GM21717 (cell line): ENCODE measurements around the gene MPRIP.

Experiments used
- ATAC-seq: cut with Tn5 transposase; IDR thresholded peaks from one replicate; pipeline ENCODE4 v1.9.1; 2021; ENCODE audit warnings: mild to moderate bottlenecking, moderate library complexity; ENCODE audit not compliant: unreplicated experiment

MPRIP gene

GRCh38 chr17:17141860-17142552 is 99.7 kb downstream of the MPRIP start:
- ATAC-seq, result no peak

DNA sequence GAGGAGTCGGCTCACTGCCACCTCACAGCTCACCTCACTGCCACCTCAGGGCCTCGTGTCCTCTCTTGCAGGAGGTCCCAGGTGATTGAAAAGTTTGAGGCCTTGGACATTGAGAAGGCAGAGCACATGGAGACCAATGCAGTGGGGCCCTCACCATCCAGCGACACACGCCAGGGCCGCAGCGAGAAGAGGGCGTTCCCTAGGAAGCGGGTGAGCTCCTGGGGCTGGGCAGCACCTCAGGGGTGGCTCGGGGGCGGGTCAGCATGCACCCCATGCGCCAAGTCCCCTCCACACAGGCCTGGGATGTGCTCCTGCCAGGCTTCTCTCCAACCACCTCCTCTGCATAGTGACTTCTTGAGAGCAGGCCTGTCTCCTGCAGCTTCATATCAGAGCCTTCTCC is 100.3 kb downstream of the MPRIP start:
- no peak for ATAC-seq

DNA sequence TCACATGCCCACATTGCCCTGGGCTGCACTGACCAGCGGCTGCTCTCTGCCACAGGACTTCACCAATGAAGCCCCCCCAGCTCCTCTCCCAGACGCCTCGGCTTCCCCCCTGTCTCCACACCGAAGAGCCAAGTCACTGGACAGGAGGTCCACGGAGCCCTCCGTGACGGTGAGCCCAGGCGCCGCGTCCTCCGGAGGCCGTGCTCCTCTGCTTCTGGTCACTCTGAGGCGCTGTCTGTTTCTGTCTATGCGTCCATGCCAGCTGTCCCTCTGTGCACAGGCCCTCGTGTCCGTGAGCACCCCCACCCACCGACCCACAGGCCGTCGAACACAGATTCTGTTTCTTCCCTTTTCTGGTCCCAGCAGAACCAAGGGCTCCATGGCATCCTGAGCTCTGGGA is 101.2 kb downstream of the MPRIP start:
- no peak for ATAC-seq

DNA sequence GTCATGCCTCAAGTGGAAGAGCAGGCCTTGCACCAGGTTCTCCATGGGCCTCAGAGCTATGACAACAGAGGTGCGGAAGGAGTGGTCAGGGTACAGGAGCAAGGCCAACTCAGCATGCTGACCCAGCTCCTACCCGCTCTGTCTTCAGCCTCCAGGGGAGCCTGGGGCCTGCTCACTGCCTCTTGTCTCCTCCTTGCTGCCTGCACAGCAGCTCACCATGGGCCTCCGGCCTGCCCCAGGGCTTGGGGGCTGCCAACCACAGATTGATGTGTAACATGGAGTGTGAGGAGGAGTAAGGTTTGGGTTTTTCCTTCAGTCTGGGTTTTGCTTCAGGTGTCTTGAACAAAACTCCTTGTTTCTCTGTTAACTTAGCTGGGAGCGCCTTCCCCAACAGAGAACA is 101.8 kb downstream of the MPRIP start:
- no peak for ATAC-seq

- no peak for ATAC-seq
Measured at GRCh38 chr17:17144916-17145665, 102.8 kb downstream of the MPRIP start.

DNA sequence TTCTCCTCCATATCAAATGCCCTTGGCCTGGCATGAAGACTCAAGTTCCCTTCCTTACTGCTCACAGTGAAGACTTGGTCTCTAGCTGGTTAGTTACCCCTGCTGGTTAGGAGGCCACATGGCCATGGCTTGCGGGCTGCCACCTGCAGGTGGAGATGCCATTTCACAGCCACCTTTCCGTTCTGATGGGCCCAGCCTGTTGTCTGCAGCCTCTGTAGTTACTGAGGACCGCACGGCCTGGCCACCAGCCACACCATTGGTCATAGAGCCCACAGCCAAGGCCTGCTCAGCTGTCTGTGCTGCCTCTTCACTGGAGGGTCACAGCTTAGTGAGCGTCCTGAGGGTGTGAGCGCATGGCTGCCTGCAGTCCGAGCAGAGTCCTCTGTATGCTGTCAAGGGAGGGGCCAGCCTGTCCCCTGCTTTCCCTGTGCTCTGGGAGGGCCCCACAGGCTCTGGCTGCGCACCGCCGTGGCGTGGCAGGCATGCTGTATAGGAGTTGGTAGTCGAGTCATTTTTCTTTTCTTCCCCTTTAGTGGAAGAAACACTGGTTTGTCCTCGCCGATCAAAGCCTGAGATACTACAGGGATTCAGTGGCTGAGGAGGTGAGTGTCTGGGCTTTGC is 104.6 kb downstream of the MPRIP start:
- ATAC-seq, result no peak

- no peak for ATAC-seq
Measured at GRCh38 chr17:17147821-17148220, 105.6 kb downstream of the MPRIP start.

GRCh38 chr17:17149520-17150447 is 107.5 kb downstream of the MPRIP start:
- ATAC-seq, result no peak

DNA sequence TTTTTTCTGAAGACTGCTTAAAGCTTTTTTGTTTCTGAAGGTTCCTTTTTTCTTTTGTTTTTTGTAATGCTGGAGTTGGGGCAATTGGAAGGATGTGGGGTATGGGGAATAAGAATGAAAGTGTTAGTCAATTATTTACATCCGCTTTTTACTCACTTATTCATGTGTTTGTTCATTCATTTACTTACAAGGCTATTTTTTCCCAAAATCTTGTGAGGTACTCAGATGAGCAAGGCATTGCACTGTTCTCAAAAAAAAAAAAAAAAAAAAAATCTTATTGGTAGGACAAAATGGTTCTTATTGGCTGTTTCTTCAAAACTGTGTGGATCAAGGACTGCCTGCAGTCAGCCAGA is 108.2 kb downstream of the MPRIP start:
- no peak for ATAC-seq

GRCh38 chr17:17151055-17151454 is 108.8 kb downstream of the MPRIP start:
- ATAC-seq, result no peak

- ATAC-seq, result no peak
Measured at GRCh38 chr17:17151541-17151940, 109.3 kb downstream of the MPRIP start.

GRCh38 chr17:17151962-17152361 is 109.7 kb downstream of the MPRIP start:
- ATAC-seq, result no peak

GRCh38 chr17:17152385-17152784 is 110.1 kb downstream of the MPRIP start:
- no peak for ATAC-seq

- no peak for ATAC-seq
Measured at GRCh38 chr17:17153071-17153470, 110.8 kb downstream of the MPRIP start.

DNA sequence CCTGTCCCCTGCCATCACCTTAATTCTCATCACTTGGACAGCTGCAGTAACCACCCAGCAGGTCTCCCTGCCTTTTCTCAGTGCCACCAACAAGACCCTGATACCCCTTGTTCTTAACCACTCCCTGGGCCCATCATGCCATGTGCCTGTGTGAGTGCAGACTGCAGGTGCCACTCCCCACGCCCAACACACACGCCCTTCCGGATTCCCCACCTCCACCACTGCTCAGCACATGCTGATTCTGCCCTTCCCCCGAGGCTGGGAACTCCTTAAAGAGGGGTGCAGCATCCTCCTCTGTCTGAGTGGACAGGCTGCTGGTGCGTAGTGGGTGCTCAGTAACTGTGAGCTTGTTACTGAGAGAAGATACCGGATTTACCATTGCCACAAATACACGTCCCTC is 111.5 kb downstream of the MPRIP start:
- no peak for ATAC-seq

DNA sequence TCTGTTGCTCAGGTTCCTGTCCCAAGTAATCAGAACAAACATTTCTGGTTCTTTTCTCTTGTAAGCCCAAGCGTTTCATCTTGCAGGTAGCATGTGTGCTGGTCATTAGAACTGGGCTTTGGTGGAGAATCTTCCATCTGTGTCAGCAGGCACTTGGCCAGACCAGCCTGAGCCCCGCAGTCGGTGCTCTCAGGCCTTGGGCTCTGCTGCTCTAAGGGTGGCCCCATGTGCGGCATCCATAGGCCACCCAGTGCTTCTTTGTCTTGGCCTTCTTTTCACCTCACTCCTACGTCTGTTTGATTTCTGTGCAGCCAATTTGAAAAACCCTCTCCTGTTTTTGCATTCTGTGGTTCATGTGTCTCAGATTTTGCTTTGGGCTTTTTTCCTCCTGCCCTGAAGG is 112.3 kb downstream of the MPRIP start:
- no peak for ATAC-seq

DNA sequence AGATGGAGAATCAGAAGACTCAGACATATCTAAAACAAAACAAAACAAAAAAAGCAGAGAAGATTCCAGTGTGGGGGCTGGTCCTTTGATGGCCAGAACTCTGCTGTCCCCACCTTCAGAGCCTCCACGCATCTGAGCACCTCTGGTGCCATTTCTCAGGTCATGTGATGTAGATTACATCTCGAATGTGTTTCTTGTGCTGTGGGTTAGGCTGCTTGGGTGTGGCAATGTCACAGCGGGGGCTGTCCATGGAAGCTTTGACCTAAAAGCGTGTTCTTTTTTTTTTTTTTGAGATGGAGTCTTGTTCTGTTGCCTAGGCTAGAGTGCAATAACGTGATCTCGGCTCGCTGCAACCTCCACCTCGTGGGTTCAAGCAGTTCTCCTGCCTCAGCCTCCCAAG is 112.7 kb downstream of the MPRIP start:
- no peak for ATAC-seq

DNA sequence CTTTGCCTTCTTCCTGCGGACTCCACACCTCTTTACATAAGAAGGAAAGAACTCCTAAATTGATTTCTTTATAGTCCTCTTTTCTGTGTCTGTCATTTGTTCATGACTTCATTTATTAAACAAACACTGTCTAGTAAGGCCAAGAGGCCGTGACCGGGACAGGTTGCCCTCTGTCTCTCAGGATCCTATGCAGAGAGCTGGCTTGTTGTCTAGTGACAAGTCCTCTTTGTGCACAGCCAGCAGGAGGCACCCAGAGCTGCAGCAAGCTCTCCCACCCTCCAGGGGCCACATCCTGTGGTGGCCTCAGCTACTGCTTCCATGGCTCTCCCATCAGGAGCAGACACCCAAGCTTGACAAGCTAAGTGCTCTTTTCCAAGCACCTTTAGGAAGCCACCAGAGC is 113.3 kb downstream of the MPRIP start:
- ATAC-seq, result no peak

GRCh38 chr17:17156107-17156506 is 113.8 kb downstream of the MPRIP start:
- ATAC-seq, result no peak

- ATAC-seq, result no peak
Measured at GRCh38 chr17:17156511-17156910, 114.3 kb downstream of the MPRIP start.

DNA sequence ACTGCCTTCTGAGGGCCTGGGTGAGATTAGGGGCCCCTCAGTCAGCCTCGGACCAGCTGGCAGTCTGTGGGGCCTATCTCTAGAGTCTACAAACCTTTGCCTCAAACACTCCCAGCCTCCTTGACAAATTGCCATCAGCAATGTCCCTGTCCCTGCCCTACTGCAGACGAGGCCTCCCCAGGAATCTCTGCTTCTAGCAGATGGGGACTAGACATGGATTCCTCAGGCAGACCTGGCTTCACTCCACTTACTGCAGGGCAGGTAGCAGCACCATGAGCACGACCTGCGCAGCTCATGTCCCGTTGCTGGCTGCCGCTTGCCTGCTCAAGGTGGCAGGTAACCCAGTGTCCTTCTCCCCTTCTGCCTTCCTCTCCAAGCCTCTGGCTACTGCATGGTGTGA is 114.8 kb downstream of the MPRIP start:
- no peak for ATAC-seq
